Mucosa of rectum (tissue), 2 donors: ENCODE data around the gene ATP13A2.

Experiments used
- H3K27ac ChIP-seq, 2 donors: one replicate each; pipeline ENCODE4 v1.7.0; 2013; ENCODE audit warnings: inconsistent platforms in 2 of 2, low read depth in 2 of 2, low read length in 2 of 2
- H3K27me3 ChIP-seq, 2 donors: one replicate each; pipeline ENCODE4 v1.7.0; 2013; ENCODE audit warnings: low read length in 2 of 2; ENCODE audit not compliant: control insufficient read depth in 2 of 2, insufficient read depth in 2 of 2
- H3K36me3 ChIP-seq, 2 donors: one replicate each; pipeline ENCODE4 v1.7.0; 2013; ENCODE audit warnings: low read length in 2 of 2; ENCODE audit not compliant: control insufficient read depth in 2 of 2, insufficient read depth in 2 of 2
- H3K4me1 ChIP-seq, 2 donors: one replicate each; pipeline ENCODE4 v1.7.0; 2013; ENCODE audit warnings: low read length in 2 of 2, mild to moderate bottlenecking in 1 of 2; ENCODE audit not compliant: control insufficient read depth in 2 of 2, insufficient read depth in 2 of 2
- H3K4me3 ChIP-seq, 2 donors: one replicate each; pipeline ENCODE4 v1.7.0; 2013; ENCODE audit warnings: low read length in 2 of 2
- H3K9ac ChIP-seq, 2 donors: one replicate each; pipeline ENCODE4 v1.7.0; 2013; ENCODE audit warnings: low read length in 2 of 2, low read depth in 1 of 2, mild to moderate bottlenecking in 1 of 2
- H3K9me3 ChIP-seq, 2 donors: one replicate each; pipeline ENCODE4 v1.7.0; 2013; ENCODE audit warnings: low read length in 2 of 2; ENCODE audit not compliant: control insufficient read depth in 2 of 2
- donor health status: healthy.
- donor health status: Normal muscosa, but diverticular disease.

ATP13A2 gene

GRCh38 chr1:17011439-17012307 is at the start of gene ATP13A2:
Gene ATP13A2 (minus strand): TSS chr1:17011928. CDS start chr1:17011738, 190 bp downstream.
- no peak within 1 kb of the TSS for H3K27ac ChIP-seq
- H3K27me3 ChIP-seq, result no peaks in the 10 kb centered on the region
- no peaks in the 10 kb centered on the region for H3K9me3 ChIP-seq
- peaks cover 18 to 19% of the 10 kb centered on the region in 2 donors for H3K4me1 ChIP-seq
- peak within 1 kb of the TSS; percentile 80 for H3K4me3 ChIP-seq
- H3K9ac ChIP-seq, result peak within 1 kb of the TSS; percentile 47 to 67
- H3K36me3 ChIP-seq, result no peaks in the 10 kb centered on the region

- no peak overlapping the region for H3K27ac ChIP-seq
- no peaks in the 10 kb centered on the region for H3K36me3 ChIP-seq
- no peak overlapping the region for H3K4me3 ChIP-seq
- H3K27me3 ChIP-seq, result no peaks in the 10 kb centered on the region
- H3K9ac ChIP-seq, result no peak overlapping the region
- H3K4me1 ChIP-seq, result no peaks in the 10 kb centered on the region
- H3K9me3 ChIP-seq, result peaks cover 0 to 3% of the 10 kb centered on the region in 2 donors
Observed at GRCh38 chr1:17061486-17061885, 49.8 kb upstream of the ATP13A2 start.

- Histone ChIP-seq H3K9ac (no peak overlapping the region), H3K9me3 (peaks cover 0 to 3% of the 10 kb centered on the region in 2 donors), H3K36me3 (no peaks in the 10 kb centered on the region), H3K27ac (no peak overlapping the region), H3K4me3 (no peak overlapping the region), H3K4me1 (no peaks in the 10 kb centered on the region), H3K27me3 (no peaks in the 10 kb centered on the region)
Observed at GRCh38 chr1:17060306-17060749, 48.6 kb upstream of the ATP13A2 start.

- Histone ChIP-seq H3K9me3 (peaks cover 0 to under 1% of the 10 kb centered on the region in 2 donors), H3K27ac (no peak overlapping the region), H3K27me3 (no peaks in the 10 kb centered on the region), H3K9ac (no peak overlapping the region), H3K4me1 (no peaks in the 10 kb centered on the region), H3K36me3 (no peaks in the 10 kb centered on the region), H3K4me3 (no peak overlapping the region)
Observed at GRCh38 chr1:17059391-17060305, 47.9 kb upstream of the ATP13A2 start.

GRCh38 chr1:17056551-17056950 is 44.8 kb upstream of the ATP13A2 start:
- Histone ChIP-seq H3K4me3 (no peak overlapping the region), H3K27me3 (no peaks in the 10 kb centered on the region), H3K4me1 (peaks cover 4 to 16% of the 10 kb centered on the region in 2 donors), H3K36me3 (no peaks in the 10 kb centered on the region), H3K9me3 (no peaks in the 10 kb centered on the region), H3K9ac (no peak overlapping the region), H3K27ac (no peak overlapping the region)

GRCh38 chr1:17055801-17056200 is 44.1 kb upstream of the ATP13A2 start:
- Histone ChIP-seq H3K4me3 (no peak overlapping the region), H3K36me3 (peaks cover 4 to 7% of the 10 kb centered on the region in 2 donors), H3K27me3 (no peaks in the 10 kb centered on the region), H3K9me3 (no peaks in the 10 kb centered on the region), H3K4me1 (peaks cover 4 to 16% of the 10 kb centered on the region in 2 donors), H3K27ac (no peak overlapping the region), H3K9ac (no peak overlapping the region)

GRCh38 chr1:17053685-17054410 is 42.1 kb upstream of the ATP13A2 start, which contains the start of gene SDHB:
Gene SDHB (minus strand): TSS chr1:17054032. CDS start chr1:17054019, 13 bp downstream.
- Histone ChIP-seq H3K27me3 (no peaks in the 10 kb centered on the region), H3K27ac (peak within 1 kb of the TSS; percentile 89 to 91), H3K9me3 (no peaks in the 10 kb centered on the region), H3K4me3 (peak within 1 kb of the TSS; percentile 99 to 100), H3K36me3 (peaks cover 7 to 12% of the 10 kb centered on the region in 2 donors), H3K9ac (peak within 1 kb of the TSS; percentile 97 to 99), H3K4me1 (peaks cover 4 to 16% of the 10 kb centered on the region in 2 donors)

- Histone ChIP-seq H3K9ac (peak overlapping the region; percentile 97 to 99), H3K4me1 (peaks cover 4 to 16% of the 10 kb centered on the region in 2 donors), H3K27ac (peak overlapping the region; percentile 89 to 91), H3K27me3 (no peaks in the 10 kb centered on the region), H3K36me3 (peaks cover 7 to 12% of the 10 kb centered on the region in 2 donors), H3K9me3 (no peaks in the 10 kb centered on the region), H3K4me3 (peak overlapping the region; percentile 99 to 100)
Observed at GRCh38 chr1:17053086-17053684, 41.5 kb upstream of the ATP13A2 start.

GRCh38 chr1:17052641-17053040 is 40.9 kb upstream of the ATP13A2 start:
- Histone ChIP-seq H3K36me3 (peaks cover 7 to 12% of the 10 kb centered on the region in 2 donors), H3K4me3 (peak overlapping the region; percentile 99 to 100), H3K9ac (peak overlapping the region in 1 of 2 donors; percentile 99), H3K4me1 (peaks cover 4 to 16% of the 10 kb centered on the region in 2 donors), H3K27me3 (no peaks in the 10 kb centered on the region), H3K27ac (peak overlapping the region in 1 of 2 donors; percentile 89), H3K9me3 (no peaks in the 10 kb centered on the region)
